Stomach (tissue), 9 donors: Measurements from ENCODE around the gene OR4K5. TPM values are rescaled to one million over a fixed set of nuclear protein-coding genes. Genes with fewer than 3 reads are reported as not detected.

Experiments used
- DNase-seq, 2 donors: peaks; one replicate each; pipeline versions ENCODE4 v3.0.0 to v3.0.0-alpha.2; 2013 to 2019
- H3K27ac ChIP-seq, 5 donors: fragments of 200-600 bp in 4 of 5; sonication (generic) in 4 of 5; one replicate each; pipeline ENCODE4 v1.5.1; 2013 to 2019; ENCODE audit warnings: mild to moderate bottlenecking in 1 of 5, moderate library complexity in 1 of 5
- H3K27me3 ChIP-seq, 3 donors: fragments of 200-600 bp; sonication (generic); one replicate each; pipeline ENCODE4 v1.5.1; 2017 to 2019; ENCODE audit warnings: mixed run types in 1 of 3
- H3K36me3 ChIP-seq, 4 donors: fragments of 200-600 bp; sonication (generic); 1 replicate in 3 of 4; 2 replicates in 1 of 4; pipeline ENCODE4 v1.5.1; 2016 to 2019
- H3K4me1 ChIP-seq, 4 donors: fragments of 200-600 bp; sonication (generic); one replicate each; pipeline ENCODE4 v1.5.1; 2016 to 2019
- H3K4me3 ChIP-seq, 4 donors: fragments of 200-600 bp; sonication (generic) in 3 of 4; one replicate each; pipeline ENCODE4 v1.5.1; 2016 to 2019; ENCODE audit warnings: mild to moderate bottlenecking in 1 of 4
- H3K9me3 ChIP-seq, 4 donors: fragments of 200-600 bp; sonication (generic); one replicate each; pipeline ENCODE4 v1.5.1; 2016 to 2019
- EP300 ChIP-seq: sonication (generic); formaldehyde crosslinking; IDR thresholded peaks from one replicate; pipeline ENCODE4 v1.6.1; 2017; ENCODE audit warnings: antibody characterized with exemption
- POLR2A ChIP-seq, 4 donors: fragments of 450-650 bp; IDR thresholded peaks; one replicate each; pipeline ENCODE4 v1.6.1; 2016; ENCODE audit warnings: antibody characterized with exemption in 4 of 4, control low read depth in 2 of 4, mild to moderate bottlenecking in 1 of 4, moderate library complexity in 1 of 4
- POLR2AphosphoS5 ChIP-seq, 3 donors: sonication (generic); formaldehyde crosslinking; IDR thresholded peaks; one replicate each; pipeline ENCODE4 v1.6.1; 2016; ENCODE audit warnings: antibody characterized with exemption in 3 of 3
- WGBS, 5 donors: extraction: QIAGEN DNeasy Blood & Tissue Kit in 3 of 5; methylation state at CpG; one replicate each; pipeline versions ENCODE4 v1.1.5 to v1.1.7; 2013 to 2018; 5-methylcytosine and 5-hydroxymethylcytosine counted together
- intact Hi-C: fragments of 100-400 bp; cut with DNase I; formaldehyde crosslinking; loops from one replicate; pipeline ENCODE4 v1.15.1; 2023; ENCODE audit warnings: low total_unique reads
- polyA plus RNA-seq, 3 donors: library from polyadenylated mRNA; stranded (reverse); fragments of 200-250 nt; gene quantifications; one replicate each; pipeline ENCODE4 v1.2.3, GENCODE V29; 2013
- total RNA-seq, 5 donors: library from RNA; depleted of rRNA; stranded (reverse); fragments of >200 nt; gene quantifications; one replicate each; pipeline versions ENCODE4 v1.1.0 to v1.2.3, GENCODE V29; 2014 to 2016
- TF ChIP-seq, protein P1 (sequence below), 7 experiments: fragments of 450-650 bp in 4 of 7; fragments of 200-600 bp in 3 of 7; sonication (generic) in 3 of 7; IDR thresholded peaks; one replicate each; pipeline ENCODE4 v1.5.1; 2016 to 2019; ENCODE audit warnings: antibody characterized with exemption in 7 of 7, control low read depth in 2 of 7, mild to moderate bottlenecking in 1 of 7
- donor health status: healthy with polysubstance abuse.
- donor health status: Bipolar disorder and iron deficiency.
- donor health status: healthy.

Gene OR4K5
- total and polyA plus RNA-seq, 8 donors = not detected

DNA sequence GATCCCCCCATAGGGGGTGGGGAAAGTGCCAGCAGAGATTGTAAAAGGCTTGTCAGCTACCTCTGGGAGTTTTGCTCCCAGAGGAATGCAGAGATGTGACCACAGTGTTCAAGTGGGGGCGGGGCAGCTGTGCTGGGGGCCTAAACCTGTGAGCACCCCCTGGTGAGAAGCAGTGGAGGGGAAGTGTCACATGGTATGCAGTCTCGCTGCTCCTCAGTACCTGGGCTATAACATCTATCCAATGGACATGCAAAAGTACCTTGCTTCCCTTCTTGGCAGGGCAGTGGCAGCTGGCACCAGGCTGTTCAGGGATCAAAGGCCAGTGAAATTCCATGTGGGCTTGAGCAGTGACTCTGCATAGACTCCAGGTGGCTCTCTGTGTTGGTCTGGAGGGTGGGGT is 25.1 kb upstream of the OR4K5 start:
- DNase-seq = no peak
- WGBS, 5 donors = 32 to 50% (median 35%) methylated on average over 2 of the region's 2 CpGs

DNA sequence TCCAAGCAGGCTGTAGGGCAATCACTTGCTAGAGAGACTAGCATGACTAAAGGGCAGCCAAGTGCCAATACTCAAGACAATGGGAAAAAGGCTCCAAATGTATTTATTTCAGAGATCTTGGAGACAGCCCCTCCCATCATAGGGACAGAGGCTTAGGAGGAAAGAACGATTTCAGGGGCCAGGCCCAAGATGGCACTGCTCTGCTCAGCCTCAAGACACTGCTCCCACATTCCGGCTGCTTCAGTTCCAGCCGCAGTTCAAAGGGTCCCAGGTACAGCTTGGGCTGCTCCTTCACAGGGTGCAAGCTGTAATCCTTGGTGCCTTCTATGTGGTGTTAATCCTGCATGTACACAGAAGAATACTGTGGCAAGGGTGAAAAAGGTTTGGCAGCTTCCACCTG is 19.4 kb upstream of the OR4K5 start:
- DNase-seq = no peak
- no peak for TF ChIP-seq POLR2AphosphoS5 (IDR thresholded peaks at IDR 0.05)
- no peak for TF ChIP-seq EP300
- no peak for TF ChIP-seq POLR2A (IDR thresholded peaks at IDR 0.05)
- TF ChIP-seq, protein P1, sequence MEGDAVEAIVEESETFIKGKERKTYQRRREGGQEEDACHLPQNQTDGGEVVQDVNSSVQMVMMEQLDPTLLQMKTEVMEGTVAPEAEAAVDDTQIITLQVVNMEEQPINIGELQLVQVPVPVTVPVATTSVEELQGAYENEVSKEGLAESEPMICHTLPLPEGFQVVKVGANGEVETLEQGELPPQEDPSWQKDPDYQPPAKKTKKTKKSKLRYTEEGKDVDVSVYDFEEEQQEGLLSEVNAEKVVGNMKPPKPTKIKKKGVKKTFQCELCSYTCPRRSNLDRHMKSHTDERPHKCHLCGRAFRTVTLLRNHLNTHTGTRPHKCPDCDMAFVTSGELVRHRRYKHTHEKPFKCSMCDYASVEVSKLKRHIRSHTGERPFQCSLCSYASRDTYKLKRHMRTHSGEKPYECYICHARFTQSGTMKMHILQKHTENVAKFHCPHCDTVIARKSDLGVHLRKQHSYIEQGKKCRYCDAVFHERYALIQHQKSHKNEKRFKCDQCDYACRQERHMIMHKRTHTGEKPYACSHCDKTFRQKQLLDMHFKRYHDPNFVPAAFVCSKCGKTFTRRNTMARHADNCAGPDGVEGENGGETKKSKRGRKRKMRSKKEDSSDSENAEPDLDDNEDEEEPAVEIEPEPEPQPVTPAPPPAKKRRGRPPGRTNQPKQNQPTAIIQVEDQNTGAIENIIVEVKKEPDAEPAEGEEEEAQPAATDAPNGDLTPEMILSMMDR (IDR thresholded peaks at IDR 0.05) = no peak
- H3K4me3 ChIP-seq = no peak overlapping the region
- intact Hi-C loops = no loop called here
- no peaks in the 10 kb centered on the region for H3K36me3 ChIP-seq
- H3K27me3 ChIP-seq = no peaks in the 10 kb centered on the region
- peaks cover 0 to 46% (median 29%) of the 10 kb centered on the region in 4 donors for H3K9me3 ChIP-seq
- H3K4me1 ChIP-seq = no peaks in the 10 kb centered on the region
- no peak overlapping the region for H3K27ac ChIP-seq
- 40 to 67% (median 64%) methylated on average over 3 of the region's 3 CpGs for WGBS, 5 donors

More for the DNA sequence above, 25.1 kb upstream of the OR4K5 start:
- Histone ChIP-seq H3K36me3 (no peaks in the 10 kb centered on the region), H3K4me3 (no peak overlapping the region), H3K4me1 (no peaks in the 10 kb centered on the region), H3K27me3 (no peaks in the 10 kb centered on the region), H3K9me3 (peaks cover 3 to 79% (median 66%) of the 10 kb centered on the region in 4 donors), H3K27ac (no peak overlapping the region)
- intact Hi-C loops = no loop called here
- TF ChIP-seq POLR2AphosphoS5 (IDR thresholded peaks at IDR 0.05) (no peak), EP300 (no peak), POLR2A (IDR thresholded peaks at IDR 0.05) (no peak)
- TF ChIP-seq, protein P1 (IDR thresholded peaks at IDR 0.05) = no peak

DNA sequence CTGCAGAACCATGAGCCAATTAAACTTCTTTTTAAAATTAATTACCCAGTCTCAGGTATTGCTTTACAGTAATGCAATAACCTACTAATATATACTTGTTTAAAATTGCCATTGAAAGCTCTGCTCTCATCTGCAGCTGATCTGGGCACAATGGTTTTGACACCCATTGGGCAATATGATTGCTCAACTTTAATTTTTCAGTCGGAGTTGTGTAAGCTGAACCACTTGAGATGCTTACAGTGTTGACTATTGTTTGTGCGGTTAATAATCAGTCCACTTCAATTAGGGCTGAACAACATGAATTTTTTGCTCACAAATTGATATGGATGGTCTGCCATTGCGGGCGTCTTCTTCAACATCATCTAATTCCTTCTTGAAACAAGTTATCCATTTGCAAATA is 18.0 kb upstream of the OR4K5 start:
- TF ChIP-seq, protein P1 (IDR thresholded peaks at IDR 0.05) = no peak
- TF ChIP-seq EP300 (no peak), POLR2AphosphoS5 (IDR thresholded peaks at IDR 0.05) (no peak), POLR2A (IDR thresholded peaks at IDR 0.05) (no peak)
- H3K9me3 ChIP-seq = peaks cover 0 to 32% (median 16%) of the 10 kb centered on the region in 4 donors
- no peaks in the 10 kb centered on the region for H3K36me3 ChIP-seq
- H3K27ac ChIP-seq = no peak overlapping the region
- 78 to 86% (median 81%) methylated on average over 4 of the region's 4 CpGs for WGBS, 5 donors
- H3K4me3 ChIP-seq = no peak overlapping the region
- intact Hi-C loops = no loop called here
- no peaks in the 10 kb centered on the region for H3K27me3 ChIP-seq
- no peaks in the 10 kb centered on the region for H3K4me1 ChIP-seq
- no peak for DNase-seq

DNA sequence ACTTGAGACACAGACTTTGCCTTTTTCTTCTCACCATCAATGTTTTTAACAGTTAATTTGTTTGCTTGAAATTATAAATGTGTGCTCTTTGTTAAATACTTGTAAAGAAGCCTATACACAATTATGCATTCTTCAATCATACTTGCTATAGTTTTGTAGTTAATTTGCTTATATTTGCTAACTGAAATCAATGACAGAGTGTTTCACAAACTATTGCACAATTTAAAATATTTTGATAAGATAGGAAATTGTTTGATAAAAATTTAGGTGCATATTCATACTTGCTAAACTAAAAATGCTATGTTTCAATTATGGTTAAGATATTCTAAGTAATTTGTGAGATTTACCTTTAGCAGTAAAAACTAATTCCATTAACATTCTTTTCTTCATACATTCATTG is 13.7 kb upstream of the OR4K5 start:
- Histone ChIP-seq H3K4me1 (no peaks in the 10 kb centered on the region), H3K4me3 (no peak overlapping the region), H3K9me3 (peaks cover 0 to 22% (median 8%) of the 10 kb centered on the region in 4 donors), H3K27me3 (no peaks in the 10 kb centered on the region), H3K27ac (no peak overlapping the region), H3K36me3 (no peaks in the 10 kb centered on the region)
- TF ChIP-seq EP300 (no peak), POLR2A (IDR thresholded peaks at IDR 0.05) (no peak), POLR2AphosphoS5 (IDR thresholded peaks at IDR 0.05) (no peak)
- no peak for DNase-seq
- intact Hi-C loops = no loop called here

DNA sequence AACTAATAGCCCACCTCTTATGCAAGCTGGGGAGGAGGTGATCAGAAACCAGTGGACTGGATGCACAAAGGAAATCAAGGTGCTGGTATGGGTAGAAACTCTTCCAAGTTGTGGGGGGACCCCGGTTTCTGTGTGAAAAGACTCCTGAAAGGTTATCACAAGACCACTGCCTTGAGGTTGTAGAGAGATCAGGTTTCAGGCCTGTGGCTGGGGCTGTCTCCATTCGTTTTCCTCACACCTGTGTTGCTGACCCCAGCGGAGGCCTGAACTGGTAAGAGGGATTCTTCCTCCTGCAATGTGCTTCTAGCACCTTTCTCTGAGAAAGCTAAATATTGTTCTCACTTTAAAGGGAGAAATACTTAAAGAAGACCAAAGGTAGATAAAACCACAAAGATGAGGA is 9.3 kb upstream of the OR4K5 start:
- no peak for DNase-seq

More for the DNA sequence above, 9.3 kb upstream of the OR4K5 start:
- H3K4me3 ChIP-seq = no peak overlapping the region
- intact Hi-C loops = no loop called here
- H3K9me3 ChIP-seq = peaks cover 0 to 18% (median 4%) of the 10 kb centered on the region in 4 donors
- no peaks in the 10 kb centered on the region for H3K36me3 ChIP-seq
- WGBS, 5 donors = 43 to 57% (median 52%) methylated on average over 3 of the region's 3 CpGs
- no peaks in the 10 kb centered on the region for H3K4me1 ChIP-seq
- H3K27me3 ChIP-seq = no peaks in the 10 kb centered on the region
- TF ChIP-seq, protein P1 (IDR thresholded peaks at IDR 0.05) = no peak
- TF ChIP-seq EP300 = no peak
- TF ChIP-seq POLR2AphosphoS5 (IDR thresholded peaks at IDR 0.05) = no peak
- no peak for TF ChIP-seq POLR2A (IDR thresholded peaks at IDR 0.05)
- H3K27ac ChIP-seq = no peak overlapping the region
